ENCODE results near the gene CDCA3.
A peak's percentile ranks its signal among the peaks of the same experiment; 100 is the strongest.
"Not testable (repeated sequence)": the region's sequence is repeated elsewhere in the genome, so short reads cannot be mapped to it uniquely, and the experiment has no call there.

Gene CDCA3

DNA sequence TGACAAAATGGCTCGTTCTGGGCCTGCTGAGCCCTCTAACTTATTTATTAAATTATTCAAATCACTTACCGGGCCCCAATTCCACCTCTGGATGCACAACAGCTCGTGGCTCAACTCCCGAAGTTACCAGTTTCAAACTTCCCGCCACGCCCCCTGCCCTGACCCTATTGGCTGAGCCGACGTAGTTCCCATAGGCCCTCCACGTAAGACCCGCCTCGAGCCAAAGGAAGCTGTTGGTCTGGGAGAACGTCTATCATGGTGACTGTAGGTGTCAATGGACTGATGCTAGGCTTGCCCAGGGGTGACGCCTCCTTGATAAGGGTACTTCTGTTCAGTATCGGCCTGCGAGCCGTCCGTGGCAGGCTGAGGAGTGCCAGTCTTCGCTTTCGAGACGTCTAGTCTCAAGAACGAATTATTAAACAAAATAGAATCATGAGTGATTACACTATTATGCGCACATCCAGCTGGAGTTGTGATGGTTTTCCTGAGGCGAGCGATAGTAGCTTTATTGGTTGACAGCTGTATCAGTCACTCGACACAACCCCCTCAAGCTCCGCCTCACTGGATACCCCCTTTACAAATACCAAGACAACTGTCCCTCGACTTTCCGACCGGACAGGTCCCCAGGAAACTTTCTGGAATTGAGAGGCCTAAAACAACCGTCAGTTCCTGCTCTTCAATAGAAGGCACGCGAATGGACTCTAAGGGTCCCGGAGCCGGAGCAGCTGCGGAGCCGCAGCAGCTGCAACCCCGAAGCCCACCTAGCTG, at the start of gene CDCA3:
Gene CDCA3 (minus strand): TSS at position 134 of the 768 bp plus-strand sequence. CDS start 334 bp downstream, outside the sequence.
- peak; percentile 97 for DNase-seq

- peak; percentile 24 for DNase-seq
Measured at GRCh38 chr12:6899837-6900519, 48.9 kb upstream of the CDCA3 start.

- DNase-seq: no peak
Measured at GRCh38 chr12:6899427-6899826, 48.3 kb upstream of the CDCA3 start.

- DNase-seq: no peak
Measured at GRCh38 chr12:6896846-6897435, 45.9 kb upstream of the CDCA3 start.

DNA sequence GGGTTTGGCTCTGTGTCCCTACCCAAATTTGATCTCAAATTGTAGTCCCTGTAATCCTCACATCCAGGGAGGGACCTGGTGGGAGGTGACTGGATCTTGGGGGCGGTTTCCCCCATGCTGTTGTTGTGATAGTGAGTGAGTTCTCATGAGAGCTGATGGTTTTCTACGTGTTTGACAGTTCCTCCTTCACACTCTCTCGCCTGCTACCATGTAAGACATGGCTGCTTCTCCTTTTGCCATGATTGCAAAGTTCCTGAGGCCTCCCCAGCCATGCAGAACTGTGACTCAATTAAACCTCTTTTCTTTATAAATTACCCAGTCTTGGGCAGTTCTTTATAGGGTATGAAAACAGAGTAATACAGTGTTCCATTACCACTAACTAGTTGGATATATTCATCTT, 43.2 kb upstream of the CDCA3 start:
- no peak for DNase-seq

DNA sequence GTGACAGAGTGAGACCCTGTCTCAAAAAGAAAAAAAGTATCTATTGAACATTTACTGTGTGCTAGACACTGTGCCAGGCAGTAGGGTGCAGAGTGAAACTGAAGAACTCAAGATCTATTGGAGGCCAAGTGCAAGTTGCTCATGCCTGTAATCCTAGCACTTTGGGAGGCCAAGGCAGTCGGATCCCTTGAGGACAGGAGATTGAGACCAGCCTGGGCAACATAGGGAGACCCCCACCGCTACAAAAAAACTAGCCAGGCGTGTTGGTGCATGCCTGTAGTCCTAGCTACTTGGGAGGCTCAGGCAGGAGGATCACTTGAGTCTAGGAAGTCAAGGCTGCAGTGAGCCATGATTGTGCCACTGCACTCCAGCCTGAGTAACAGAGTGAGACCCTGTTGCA, 41.6 kb upstream of the CDCA3 start:
- DNase-seq: not testable (repeated sequence)

DNA sequence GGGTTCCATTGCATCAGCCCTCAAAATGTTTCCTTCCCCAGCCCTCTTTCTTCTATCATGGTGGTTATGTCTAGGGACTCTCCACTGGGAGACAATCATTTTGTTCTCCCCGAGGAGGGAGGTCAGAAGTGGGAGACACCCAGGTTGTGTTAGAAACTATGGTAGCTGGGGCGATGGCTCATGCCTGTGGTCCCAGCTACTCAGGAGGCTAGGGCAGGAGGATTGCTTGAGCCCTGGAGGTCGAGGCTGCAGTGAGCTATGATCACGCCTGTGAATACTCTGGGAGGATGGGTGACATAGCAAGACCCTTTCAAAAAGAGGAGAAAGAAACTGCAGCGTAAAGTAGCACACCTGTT, 40.5 kb upstream of the CDCA3 start:
- no peak for DNase-seq

- DNase-seq: peak; percentile 94
Measured at GRCh38 chr12:6890789-6891645, 39.9 kb upstream of the CDCA3 start.

DNA sequence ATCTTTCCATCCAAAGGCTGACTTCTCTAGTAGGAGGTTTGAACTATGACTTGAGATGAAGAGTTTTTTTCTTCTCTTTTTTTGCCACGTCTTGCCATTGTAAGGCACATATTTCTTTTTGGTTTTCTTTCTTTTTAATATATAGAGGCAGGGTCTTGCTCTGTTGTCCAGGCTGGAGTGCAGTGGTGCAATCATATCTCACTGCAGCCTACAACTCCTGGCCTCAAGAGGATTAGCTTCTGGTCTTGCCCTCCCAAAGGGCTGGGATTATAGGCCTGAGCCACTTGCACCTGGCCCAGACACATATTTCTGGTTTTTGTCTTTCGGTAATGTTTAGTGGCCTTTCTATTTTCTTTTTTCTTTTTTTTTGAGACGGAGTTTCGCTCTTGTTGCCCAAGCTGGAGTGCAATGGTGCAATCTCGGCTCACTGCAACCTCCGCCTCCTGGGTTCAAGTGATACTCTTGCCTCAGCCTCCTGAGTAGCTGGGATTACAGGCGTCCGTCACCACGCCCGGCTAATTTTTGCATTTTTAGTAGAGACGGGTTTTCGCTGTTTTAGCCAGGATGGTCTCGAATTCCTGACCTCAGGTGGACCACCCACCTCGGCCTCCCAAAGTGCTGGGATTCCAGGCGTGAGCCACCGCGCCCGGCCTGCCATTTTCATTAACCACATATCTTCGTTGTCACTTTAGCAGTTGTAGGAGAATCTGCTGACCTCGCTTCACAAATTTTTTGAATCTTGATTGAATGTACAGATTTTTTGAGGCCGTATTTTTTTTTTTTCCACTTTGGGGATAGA, 38.9 kb upstream of the CDCA3 start:
- not testable (repeated sequence) for DNase-seq

DNA sequence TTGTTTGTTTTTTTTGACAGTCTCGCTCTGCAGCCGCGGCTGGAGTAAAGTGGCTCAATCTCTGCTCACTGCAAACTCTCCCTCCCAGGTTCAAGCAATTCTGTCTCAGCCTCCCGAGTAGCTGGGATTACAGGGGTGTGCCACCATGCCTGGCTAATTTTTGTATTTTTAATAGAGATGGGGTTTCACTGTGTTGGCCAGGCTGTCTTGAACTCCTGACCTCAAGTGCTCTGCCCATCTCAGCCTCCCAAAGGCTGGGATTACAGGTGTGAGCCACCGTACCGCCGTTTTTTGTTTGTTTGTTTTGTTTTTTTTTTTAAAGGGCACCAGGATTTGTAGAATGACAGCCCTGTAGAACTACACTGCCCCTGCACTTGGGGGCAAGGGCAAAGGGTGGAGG, 37.7 kb upstream of the CDCA3 start:
- DNase-seq: not testable (repeated sequence)

DNA sequence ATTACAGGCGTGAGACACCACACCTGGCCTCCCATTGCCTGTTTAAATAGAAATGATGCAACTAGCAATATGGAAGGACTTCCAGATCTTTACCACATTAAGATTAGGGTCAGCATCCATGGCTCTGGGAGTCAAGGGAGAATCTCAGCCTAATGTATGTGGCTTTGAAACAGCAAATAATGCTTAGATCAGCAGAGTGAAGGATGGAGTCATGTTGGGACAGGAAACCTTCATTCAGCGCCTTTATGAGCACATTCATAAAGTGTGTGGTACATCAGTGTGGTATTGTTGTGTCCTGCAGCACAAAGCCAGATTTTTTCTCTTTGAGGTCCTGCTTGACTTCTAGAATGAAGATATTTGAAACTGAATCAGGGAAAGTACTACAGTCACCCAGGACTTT, 37.3 kb upstream of the CDCA3 start:
- no peak for DNase-seq

- DNase-seq: no peak
Measured at GRCh38 chr12:6887460-6887859, 36.4 kb upstream of the CDCA3 start.

- not testable (repeated sequence) for DNase-seq
Measured at GRCh38 chr12:6886206-6886999, 35.3 kb upstream of the CDCA3 start.

- DNase-seq: no peak
Measured at GRCh38 chr12:6884539-6884938, 33.5 kb upstream of the CDCA3 start.

DNA sequence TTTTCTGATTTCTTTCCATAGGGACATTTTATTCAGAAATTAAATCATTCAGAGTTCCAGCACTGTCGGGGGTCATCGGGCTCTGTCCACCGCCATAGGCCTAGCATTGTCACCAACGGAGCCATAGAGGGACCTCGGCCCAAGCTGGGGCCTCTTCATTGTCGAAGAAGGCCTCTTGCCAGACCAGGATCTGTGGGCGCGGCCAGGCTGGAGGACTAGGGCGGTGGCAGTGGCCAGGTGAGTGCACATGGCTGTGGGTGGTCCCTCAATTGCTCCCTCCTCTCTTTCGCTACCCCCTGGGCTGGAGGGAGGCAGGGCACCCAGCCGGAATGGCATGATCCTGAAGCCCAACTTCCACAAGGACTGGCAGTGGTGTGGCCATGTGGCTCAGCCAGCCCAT, 32.6 kb upstream of the CDCA3 start:
- DNase-seq: no peak

GRCh38 chr12:6883252-6883651, 32.2 kb upstream of the CDCA3 start:
- DNase-seq: no peak

- DNase-seq: not testable (repeated sequence)
Measured at GRCh38 chr12:6879824-6880223, 28.7 kb upstream of the CDCA3 start.

GRCh38 chr12:6874015-6874368, 22.9 kb upstream of the CDCA3 start:
- DNase-seq: not testable (repeated sequence)

- peak; percentile 94 for DNase-seq
Measured at GRCh38 chr12:6873094-6874014, 22.3 kb upstream of the CDCA3 start, which contains the start of gene SPSB2. SPSB2 (minus strand) TSS chr12:6873303; CDS start chr12:6872901, 402 bp downstream.

Data from DMS79 treated with DMSO at 0.1 percent for 48 hours (cell line).